Parathyroid adenoma (tissue), 2 donors: ENCODE results near the gene TRAP1.

ENCODE experiments used
- H2AFZ ChIP-seq: fragments of 300-600 bp; sonication (generic); one replicate; pipeline ENCODE4 v1.7.0; 2017; ENCODE audit warnings: antibody characterized with exemption, mild to moderate bottlenecking
- H3K27ac ChIP-seq: fragments of 300-600 bp; sonication (generic); one replicate; pipeline ENCODE4 v1.7.0; 2017
- H3K27me3 ChIP-seq: fragments of 300-600 bp; sonication (generic); one replicate; pipeline ENCODE4 v1.7.0; 2017; ENCODE audit warnings: low read length; ENCODE audit not compliant: control insufficient read depth, insufficient read depth
- H3K36me3 ChIP-seq: fragments of 300-600 bp; sonication (generic); one replicate; pipeline ENCODE4 v1.7.0; 2017; ENCODE audit warnings: low read length; ENCODE audit not compliant: control insufficient read depth, insufficient read depth
- H3K4me1 ChIP-seq: fragments of 300-600 bp; sonication (generic); one replicate; pipeline ENCODE4 v1.7.0; 2017; ENCODE audit warnings: control low read depth
- H3K4me2 ChIP-seq: fragments of 300-600 bp; sonication (generic); one replicate; pipeline ENCODE4 v1.7.0; 2017; ENCODE audit warnings: low read length
- H3K4me3 ChIP-seq: fragments of 300-600 bp; sonication (generic); one replicate; pipeline ENCODE4 v1.7.0; 2017; ENCODE audit warnings: low read depth, low read length
- H3K79me2 ChIP-seq: fragments of 300-600 bp; sonication (generic); one replicate; pipeline ENCODE4 v1.7.0; 2017; ENCODE audit warnings: control low read depth
- H3K9ac ChIP-seq: fragments of 300-600 bp; sonication (generic); one replicate; pipeline ENCODE4 v1.7.0; 2017; ENCODE audit warnings: mild to moderate bottlenecking
- H3K9me3 ChIP-seq: fragments of 300-600 bp; sonication (generic); one replicate; pipeline ENCODE4 v1.7.0; 2017; ENCODE audit warnings: low read length; ENCODE audit not compliant: control insufficient read depth
- CTCF ChIP-seq: fragments of 300-600 bp; sonication (generic); IDR thresholded peaks from one replicate; pipeline ENCODE4 v1.7.0; 2017; ENCODE audit warnings: antibody characterized with exemption, mild to moderate bottlenecking
- donor health status: primary hyperparathyroidism.

Gene TRAP1

GRCh38 chr16:3671424-3671823 lies 45.9 kb downstream of the TRAP1 start:
- Histone ChIP-seq H3K36me3 (no peaks in the 10 kb centered on the region), H3K4me3 (no peak overlapping the region), H3K9me3 (no peaks in the 10 kb centered on the region), H3K27ac (no peak overlapping the region), H3K79me2 (no peaks in the 10 kb centered on the region), H3K27me3 (no peaks in the 10 kb centered on the region), H3K4me1 (no peaks in the 10 kb centered on the region), H3K4me2 (no peak overlapping the region), H3K9ac (no peak overlapping the region), H2AFZ (no peak overlapping the region)
- TF ChIP-seq CTCF = no peak

GRCh38 chr16:3670711-3671110 lies 46.6 kb downstream of the TRAP1 start:
- Histone ChIP-seq H3K36me3 (no peaks in the 10 kb centered on the region), H2AFZ (no peak overlapping the region), H3K4me3 (no peak overlapping the region), H3K4me2 (no peak overlapping the region), H3K9ac (no peak overlapping the region), H3K27me3 (no peaks in the 10 kb centered on the region), H3K4me1 (no peaks in the 10 kb centered on the region), H3K9me3 (no peaks in the 10 kb centered on the region), H3K79me2 (no peaks in the 10 kb centered on the region), H3K27ac (no peak overlapping the region)
- TF ChIP-seq CTCF = no peak

- Histone ChIP-seq H3K4me1 (no peaks in the 10 kb centered on the region), H3K27me3 (no peaks in the 10 kb centered on the region), H3K36me3 (no peaks in the 10 kb centered on the region), H3K9ac (no peak overlapping the region), H3K4me3 (no peak overlapping the region), H3K79me2 (no peaks in the 10 kb centered on the region), H3K9me3 (no peaks in the 10 kb centered on the region), H2AFZ (no peak overlapping the region), H3K27ac (no peak overlapping the region), H3K4me2 (no peak overlapping the region)
- TF ChIP-seq CTCF = no peak
These were observed 48.2 kb downstream of the TRAP1 start for GRCh38 chr16:3669082-3669481.

- Histone ChIP-seq H3K27ac (no peak overlapping the region), H3K36me3 (no peaks in the 10 kb centered on the region)
- TF ChIP-seq CTCF = no peak
These were observed 48.7 kb downstream of the TRAP1 start for GRCh38 chr16:3668626-3669025.

GRCh38 chr16:3665508-3665907 lies 51.8 kb downstream of the TRAP1 start:
- Histone ChIP-seq H3K4me2 (no peak overlapping the region), H3K9ac (no peak overlapping the region), H2AFZ (no peak overlapping the region), H3K27ac (no peak overlapping the region), H3K79me2 (no peaks in the 10 kb centered on the region), H3K4me1 (no peaks in the 10 kb centered on the region), H3K9me3 (no peaks in the 10 kb centered on the region), H3K4me3 (no peak overlapping the region), H3K36me3 (no peaks in the 10 kb centered on the region), H3K27me3 (no peaks in the 10 kb centered on the region)
- TF ChIP-seq CTCF = no peak

More at GRCh38 chr16:3668626-3669025, 48.7 kb downstream of the TRAP1 start:
- H3K9ac ChIP-seq = no peak overlapping the region
- no peaks in the 10 kb centered on the region for H3K27me3 ChIP-seq
- no peaks in the 10 kb centered on the region for H3K79me2 ChIP-seq
- H3K4me2 ChIP-seq = no peak overlapping the region
- H3K4me1 ChIP-seq = no peaks in the 10 kb centered on the region
- no peaks in the 10 kb centered on the region for H3K9me3 ChIP-seq
- H2AFZ ChIP-seq = no peak overlapping the region
- H3K4me3 ChIP-seq = no peak overlapping the region
